ENCODE results near the gene CAMTA1. TPM values are rescaled to one million over a fixed set of nuclear protein-coding genes. Genes with fewer than 3 reads are reported as not detected.
A peak's percentile ranks its signal among the peaks of the same experiment; 100 is the strongest.

The CAMTA1 gene
- polyA plus RNA-seq, 1 of the 3 experiments (the other 2 are of a cell fraction), result 63.1 TPM

DNA sequence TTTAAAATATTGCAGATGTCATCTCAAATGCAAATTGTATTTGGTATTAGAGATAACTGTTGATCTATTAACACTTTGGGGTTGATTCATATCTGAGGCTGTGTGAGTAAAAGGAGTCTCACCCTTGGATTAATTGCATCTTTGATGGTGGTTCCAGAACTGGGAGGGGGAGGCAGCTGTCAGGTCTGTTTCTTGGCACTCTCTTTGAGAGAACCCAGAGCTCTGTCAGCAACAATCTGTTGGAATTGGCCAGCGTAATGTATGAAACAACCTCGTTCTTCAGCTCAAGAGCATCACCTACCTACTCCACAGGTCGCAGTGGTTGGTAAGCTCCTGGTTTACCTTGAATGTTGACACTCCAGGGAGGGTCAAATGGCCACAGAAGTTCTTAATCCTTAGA lies 424.1 kb downstream of the CAMTA1 start (continued):
- TF ChIP-seq, protein P1, sequence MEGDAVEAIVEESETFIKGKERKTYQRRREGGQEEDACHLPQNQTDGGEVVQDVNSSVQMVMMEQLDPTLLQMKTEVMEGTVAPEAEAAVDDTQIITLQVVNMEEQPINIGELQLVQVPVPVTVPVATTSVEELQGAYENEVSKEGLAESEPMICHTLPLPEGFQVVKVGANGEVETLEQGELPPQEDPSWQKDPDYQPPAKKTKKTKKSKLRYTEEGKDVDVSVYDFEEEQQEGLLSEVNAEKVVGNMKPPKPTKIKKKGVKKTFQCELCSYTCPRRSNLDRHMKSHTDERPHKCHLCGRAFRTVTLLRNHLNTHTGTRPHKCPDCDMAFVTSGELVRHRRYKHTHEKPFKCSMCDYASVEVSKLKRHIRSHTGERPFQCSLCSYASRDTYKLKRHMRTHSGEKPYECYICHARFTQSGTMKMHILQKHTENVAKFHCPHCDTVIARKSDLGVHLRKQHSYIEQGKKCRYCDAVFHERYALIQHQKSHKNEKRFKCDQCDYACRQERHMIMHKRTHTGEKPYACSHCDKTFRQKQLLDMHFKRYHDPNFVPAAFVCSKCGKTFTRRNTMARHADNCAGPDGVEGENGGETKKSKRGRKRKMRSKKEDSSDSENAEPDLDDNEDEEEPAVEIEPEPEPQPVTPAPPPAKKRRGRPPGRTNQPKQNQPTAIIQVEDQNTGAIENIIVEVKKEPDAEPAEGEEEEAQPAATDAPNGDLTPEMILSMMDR (IDR thresholded peaks at IDR 0.05), result no peak
- TF ChIP-seq POLR2AphosphoS5 (IDR thresholded peaks at IDR 0.05; ENCODE audit: low read depth, low read length) (no peak), PBX3 (IDR thresholded peaks at IDR 0.05) (no peak), FOXM1 (IDR thresholded peaks at IDR 0.05; ENCODE audit: low read depth) (no peak), RAD21 (IDR thresholded peaks at IDR 0.05; ENCODE audit: low read length) (peak; percentile 40; the same call in 1 of the 2 replicates), EZH2phosphoT487 (IDR thresholded peaks at IDR 0.05; ENCODE audit: borderline replicate concordance, low read depth) (no peak), YY1 (IDR thresholded peaks at IDR 0.05; ENCODE audit: low read depth) (no peak), TCF12 (IDR thresholded peaks at IDR 0.05) (peak; percentile 28; the same call in 1 of the 2 replicates)

DNA sequence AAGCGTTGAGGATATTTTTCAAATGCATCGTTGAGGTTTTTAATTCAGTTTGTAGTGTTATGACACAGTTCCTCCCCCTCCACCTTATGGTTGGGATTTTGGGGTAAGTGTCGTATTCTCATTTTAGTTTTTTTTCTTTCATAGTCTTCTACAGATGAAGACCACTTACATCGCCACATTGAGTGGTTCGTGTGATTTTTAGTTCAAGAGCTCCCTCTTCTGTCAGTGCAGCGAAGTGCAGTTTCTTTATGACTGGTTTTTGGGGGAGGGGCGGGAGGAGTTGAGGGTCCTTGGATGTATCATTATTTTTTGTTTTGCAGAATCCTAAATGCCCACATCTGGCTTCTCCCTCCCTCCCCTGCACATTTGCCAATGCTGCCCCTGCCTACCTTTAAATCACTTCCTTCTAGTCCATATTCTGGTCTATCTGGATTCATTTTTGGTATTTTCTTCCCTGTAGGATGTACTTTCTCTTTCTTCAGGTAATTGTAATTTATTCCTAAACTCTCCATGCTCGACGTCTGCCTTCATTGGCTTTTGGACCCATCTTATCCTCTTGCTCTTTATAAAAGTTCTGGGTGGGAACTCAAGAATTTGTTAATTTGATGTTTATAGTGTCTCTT lies 433.1 kb downstream of the CAMTA1 start:
- H3K9me2 ChIP-seq, result no peaks in the 10 kb centered on the region
- WGBS (ENCODE audit: low lambda C conversion rate), result 51% methylated on average over 9 of the region's 9 CpGs
- H3K4me1 ChIP-seq (ENCODE audit: control insufficient read depth in 1 of 2, insufficient read depth in 2 of 2, low read depth in 1 of 2, low read length in 1 of 2), result peaks cover 2 to 3% of the 10 kb centered on the region in 2 experiments; a peak in 2 of 4 replicates
- peak overlapping the region in 1 of 2 experiments; percentile 29; a peak in 1 of 4 replicates for H3K4me3 ChIP-seq (ENCODE audit: low read depth in 2 of 2, low read length in 1 of 2)
- no peaks in the 10 kb centered on the region for H4K20me1 ChIP-seq (ENCODE audit: insufficient read depth)
- no peaks in the 10 kb centered on the region for H3K36me3 ChIP-seq (replicated peaks in 1 of 2; ENCODE audit: control insufficient read depth in 1 of 2, insufficient read depth in 2 of 2, low read length in 1 of 2)
- H2AFZ ChIP-seq (ENCODE audit: low read depth), result no peak overlapping the region
- ChIA-PET CTCF (interaction anchor here (0.6 to 3.0 kb wide), 9 partner anchors 10 to 429 kb away, joined by 3 to 12 read pairs (median 3); no protein-coding TSS in a partner anchor), POLR2A (no interaction called here)
- peaks cover 3% of the 10 kb centered on the region for H3F3A ChIP-seq (replicated peaks; ENCODE audit: insufficient read depth)
- peak; percentile 67 for DNase-seq
- H3K79me2 ChIP-seq (ENCODE audit: insufficient read depth), result no peaks in the 10 kb centered on the region
- no peak overlapping the region for H3K4me2 ChIP-seq
- TF ChIP-seq, protein P1 (IDR thresholded peaks at IDR 0.05), result peak; percentile 67
- TF ChIP-seq FOXJ3 (CRISPR knock-in tag; IDR thresholded peaks at IDR 0.05), result no peak
- TF ChIP-seq SMC3 (IDR thresholded peaks at IDR 0.05; ENCODE audit: low read depth, low read length), result peak; percentile 65
- peak; percentile 89 for TF ChIP-seq RAD21 (IDR thresholded peaks at IDR 0.05; ENCODE audit: low read length)
- no peak overlapping the region for H3K27ac ChIP-seq (ENCODE audit: low read depth in 2 of 2, low read length in 1 of 2)
- no peaks in the 10 kb centered on the region for H3K9me3 ChIP-seq
- H3K9ac ChIP-seq, result no peak overlapping the region
- H3K27me3 ChIP-seq (ENCODE audit: insufficient read depth), result no peaks in the 10 kb centered on the region
